NCI-H748 treated with DMSO at 0.1 percent for 48 hours (cell line): ENCODE results near the gene CCL16.

Source experiments
- DNase-seq: peaks from one replicate; lab custom pipeline; 2025; lab: John Stamatoyannopoulos, UW

The CCL16 gene

DNA sequence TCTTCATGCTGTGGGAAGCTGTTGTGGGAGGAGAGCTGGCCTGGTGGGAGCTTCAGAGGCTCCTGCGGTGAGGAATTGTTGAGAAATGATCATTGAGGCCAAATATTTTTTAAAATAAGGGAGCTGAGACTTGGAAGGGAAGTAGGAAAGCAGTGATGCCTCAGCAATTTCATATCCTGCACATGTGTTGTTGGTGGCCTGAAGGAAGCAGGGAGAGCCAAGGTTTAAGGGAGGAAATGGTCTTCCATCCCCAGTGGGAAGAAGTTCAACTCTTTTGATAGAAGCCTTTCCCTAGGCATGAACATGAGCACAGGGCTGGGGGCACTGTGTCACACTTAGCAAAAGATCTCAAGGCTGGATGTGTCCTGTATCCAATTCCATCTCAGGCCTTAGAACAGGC lies 5.3 kb upstream of the CCL16 start, which contains the start of gene CCL14:
Gene CCL14, minus strand, starts transcription at position 87 of the 400 bp plus-strand sequence. Its CDS starts 80 bp downstream, at position 7.
- DNase-seq, result no peak

DNA sequence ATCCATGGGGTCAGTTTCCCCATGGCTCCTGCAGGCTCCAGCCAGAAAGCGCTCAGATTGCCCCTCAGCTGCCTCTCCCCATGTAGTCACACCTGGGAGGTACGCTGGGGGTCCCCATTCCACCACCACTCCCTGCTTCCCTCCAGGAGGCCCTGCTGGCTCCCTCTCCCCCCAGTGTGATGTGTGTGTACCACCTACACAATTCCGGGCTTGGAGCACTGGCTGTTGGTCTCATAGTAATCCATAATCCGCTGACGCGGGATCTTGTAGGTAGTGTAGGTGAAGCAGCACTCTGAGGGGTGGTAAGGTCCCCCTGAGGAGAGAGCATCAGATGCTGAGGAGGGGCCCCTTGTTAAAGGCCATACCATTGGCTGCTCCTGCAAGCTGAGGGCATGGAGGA lies 2.8 kb upstream of the CCL16 start:
- no peak for DNase-seq

DNA sequence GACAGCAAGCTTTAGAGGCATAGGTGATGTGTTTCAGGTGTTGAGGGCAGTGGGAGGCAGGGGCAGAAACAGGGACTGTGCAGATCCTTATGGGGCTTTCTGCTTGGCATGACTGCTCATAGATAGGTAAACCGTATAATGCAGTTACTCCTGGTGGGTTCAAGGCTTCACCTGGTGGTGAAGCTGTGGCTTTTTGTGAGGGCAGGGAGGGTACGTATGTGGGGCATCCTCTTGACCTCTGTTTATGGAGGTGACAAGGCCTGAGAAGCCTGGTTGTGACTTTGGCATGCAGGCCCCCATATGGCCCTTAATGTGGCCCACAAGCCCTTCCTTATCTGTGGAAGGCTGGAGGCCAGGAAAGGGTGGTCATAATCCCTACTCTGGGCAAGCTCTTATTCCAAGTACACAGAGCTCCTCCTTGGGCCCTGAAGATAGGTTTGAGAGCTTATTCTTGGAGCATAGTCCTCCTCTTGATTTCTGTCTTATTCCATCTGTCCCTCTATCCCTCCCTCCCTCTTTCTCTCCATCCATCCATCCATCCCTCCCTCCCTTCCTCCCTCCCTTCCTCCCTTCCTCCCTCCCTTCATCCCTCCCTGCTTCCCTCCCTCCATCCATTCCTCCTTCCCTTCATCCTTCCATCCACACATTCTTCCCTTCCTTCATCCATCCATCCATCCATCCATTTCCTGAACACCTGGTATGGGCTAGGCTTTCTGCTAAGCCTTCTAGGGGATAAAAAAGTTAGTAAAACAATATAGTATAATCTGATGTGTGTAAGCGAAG lies 1.3 kb upstream of the CCL16 start:
- no peak for DNase-seq

DNA sequence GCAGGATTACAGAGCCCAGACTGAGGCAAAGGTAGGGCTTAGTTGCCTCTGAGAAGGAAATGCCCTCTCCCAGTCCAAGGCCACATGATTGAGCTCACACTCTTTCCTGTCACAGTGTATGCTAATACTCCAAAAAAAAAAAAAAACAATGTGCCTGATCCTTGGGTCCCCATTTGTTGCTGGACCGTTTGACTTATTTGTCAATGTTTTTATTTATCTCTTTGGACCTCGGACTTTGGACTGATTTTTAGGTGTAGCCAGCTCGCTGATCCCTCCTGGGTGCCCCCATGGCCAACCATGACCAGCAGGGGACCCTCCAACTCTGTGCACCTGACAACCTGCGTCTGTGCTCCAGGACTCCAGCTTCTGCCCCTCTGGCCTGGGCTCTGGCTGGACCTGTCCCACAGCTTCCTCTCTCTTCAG lies 622 bp upstream of the CCL16 start:
- DNase-seq, result no peak

DNA sequence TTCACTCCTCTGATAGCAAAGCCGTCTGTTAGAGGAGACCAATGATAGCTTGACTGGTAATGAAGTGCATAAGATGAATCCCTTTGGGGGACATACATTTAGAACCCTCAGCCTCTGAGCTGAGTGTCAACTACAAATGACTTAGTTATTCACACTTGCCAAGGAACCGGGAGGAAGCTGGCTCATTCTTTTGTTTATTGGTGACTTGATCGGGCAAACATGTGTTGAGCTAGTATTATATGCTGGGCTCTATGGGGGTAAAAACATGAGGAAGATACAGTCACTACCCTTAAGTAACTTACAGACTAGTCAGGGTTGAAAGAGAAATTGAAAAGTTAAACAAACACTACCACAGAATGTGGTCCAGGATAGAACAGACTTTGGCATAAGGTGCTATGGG lies 3.0 kb downstream of the CCL16 start:
- no peak for DNase-seq

DNA sequence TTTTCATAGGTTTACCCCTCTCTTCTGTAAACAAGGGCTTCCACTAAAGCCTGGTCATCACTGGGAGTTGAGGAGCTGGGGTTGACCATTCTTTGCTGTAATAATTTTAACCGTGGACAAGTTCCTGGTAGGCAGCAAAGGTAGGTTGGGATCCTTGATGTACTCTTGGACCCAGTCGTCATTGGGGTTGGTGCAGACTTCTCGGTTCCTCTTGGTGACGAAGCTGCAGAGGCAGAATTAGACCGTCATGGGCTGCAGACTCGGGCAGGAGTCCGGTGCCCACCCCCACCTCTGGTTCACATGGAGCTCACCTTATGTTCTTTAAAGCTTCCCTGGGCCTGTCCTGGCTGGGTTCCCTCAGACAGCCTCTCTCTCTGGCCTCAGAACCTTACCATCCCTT lies 3.8 kb downstream of the CCL16 start:
- no peak for DNase-seq

DNA sequence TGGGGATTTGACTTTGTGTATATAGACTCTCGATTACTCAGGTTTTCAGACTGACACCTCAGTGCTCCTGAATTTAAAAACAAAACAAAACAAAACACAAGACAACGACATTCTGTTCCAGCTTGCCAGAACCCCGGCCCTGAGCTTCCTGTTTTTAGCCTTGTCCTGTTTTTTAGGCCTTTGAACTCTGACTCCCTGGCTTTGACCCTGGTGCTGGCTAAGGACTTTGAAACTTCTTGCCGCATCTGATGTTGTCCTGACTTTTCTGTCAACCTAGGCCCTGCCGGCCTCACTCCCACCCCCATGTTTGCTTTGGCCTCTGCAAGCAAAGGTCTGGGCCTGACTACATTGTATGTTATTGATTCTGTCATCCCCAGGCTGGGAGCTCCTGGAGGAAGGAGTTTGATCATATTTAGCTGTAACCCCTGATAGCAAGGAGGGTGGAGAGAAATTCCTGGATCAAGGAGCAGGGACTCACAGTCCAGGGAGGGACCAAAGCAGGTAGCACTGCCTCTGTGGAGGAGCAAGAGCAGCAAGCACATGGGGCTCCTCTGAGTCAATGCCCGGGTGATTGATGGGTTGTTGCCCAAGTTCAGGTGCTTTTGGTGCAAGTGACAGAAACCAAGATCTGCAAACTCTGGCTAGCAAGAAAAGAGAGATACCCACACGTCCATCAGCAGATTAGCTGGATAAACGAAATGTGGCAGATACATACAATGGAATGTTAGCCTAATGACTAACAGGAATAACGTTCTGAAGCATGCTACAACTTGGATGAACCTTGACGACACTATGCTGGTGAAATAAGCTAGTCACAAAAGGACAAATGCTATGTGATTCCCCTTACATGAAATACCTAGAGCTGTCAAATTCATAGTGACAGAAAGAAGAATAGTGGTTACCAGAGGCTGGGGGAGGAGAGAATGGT lies 7.7 kb downstream of the CCL16 start:
- DNase-seq, result no peak

DNA sequence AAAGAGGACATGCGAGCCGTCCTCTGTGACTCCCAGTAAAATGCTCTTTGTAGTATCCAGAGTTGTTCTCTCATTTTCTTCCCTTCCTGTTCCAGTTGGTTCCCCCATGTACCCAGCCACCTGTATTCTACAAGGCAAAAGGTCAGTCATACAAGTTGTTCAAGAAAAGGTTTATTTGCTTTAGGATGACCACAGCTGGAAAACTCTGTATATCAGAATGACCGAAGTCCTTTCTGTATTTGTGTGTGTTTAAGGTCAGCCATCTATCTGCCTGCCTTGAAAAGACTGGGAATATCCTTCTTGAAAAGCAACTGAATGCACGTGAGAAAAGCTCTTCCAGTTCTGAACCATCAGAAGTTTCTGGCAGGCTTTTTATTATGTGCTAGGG lies 8.4 kb downstream of the CCL16 start:
- DNase-seq, result no peak

DNA sequence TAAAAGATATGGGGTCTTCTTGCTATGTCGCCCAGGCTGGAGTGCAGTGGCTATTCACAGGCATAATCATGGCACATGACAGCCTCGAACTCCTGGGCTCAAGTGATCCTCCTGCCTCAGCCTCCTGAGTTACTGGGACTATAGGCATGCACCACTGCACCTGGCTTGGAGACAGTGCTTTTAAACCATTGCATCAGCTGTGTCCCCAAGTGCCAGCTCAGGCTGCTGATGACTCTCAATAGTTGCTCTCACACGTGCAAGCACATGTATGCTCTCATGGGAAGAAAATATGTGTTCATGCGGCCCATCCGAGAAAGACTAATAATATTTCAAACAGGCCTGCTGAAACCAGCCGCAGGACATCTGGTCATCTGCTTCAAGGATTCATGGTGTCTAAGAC lies 8.8 kb downstream of the CCL16 start:
- no peak for DNase-seq

DNA sequence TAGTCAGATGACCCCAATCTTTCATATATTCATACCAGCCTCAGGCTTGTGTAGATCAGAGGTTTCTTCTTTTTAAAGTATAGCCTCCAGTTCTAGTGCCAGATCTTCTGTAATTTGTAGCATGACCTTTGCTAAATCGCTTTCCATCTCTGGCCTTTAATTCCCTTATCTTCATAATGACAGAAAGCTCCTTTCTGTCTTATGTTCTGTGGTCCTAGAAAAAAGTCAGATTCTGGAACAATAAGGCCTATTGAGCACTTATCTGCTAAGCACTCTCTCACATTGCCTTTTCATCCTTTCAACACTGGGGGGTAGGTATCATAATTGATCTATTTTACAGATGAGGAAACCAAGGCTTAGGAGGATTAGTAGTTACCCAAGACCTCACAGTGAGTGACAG lies 9.2 kb downstream of the CCL16 start:
- DNase-seq, result no peak

DNA sequence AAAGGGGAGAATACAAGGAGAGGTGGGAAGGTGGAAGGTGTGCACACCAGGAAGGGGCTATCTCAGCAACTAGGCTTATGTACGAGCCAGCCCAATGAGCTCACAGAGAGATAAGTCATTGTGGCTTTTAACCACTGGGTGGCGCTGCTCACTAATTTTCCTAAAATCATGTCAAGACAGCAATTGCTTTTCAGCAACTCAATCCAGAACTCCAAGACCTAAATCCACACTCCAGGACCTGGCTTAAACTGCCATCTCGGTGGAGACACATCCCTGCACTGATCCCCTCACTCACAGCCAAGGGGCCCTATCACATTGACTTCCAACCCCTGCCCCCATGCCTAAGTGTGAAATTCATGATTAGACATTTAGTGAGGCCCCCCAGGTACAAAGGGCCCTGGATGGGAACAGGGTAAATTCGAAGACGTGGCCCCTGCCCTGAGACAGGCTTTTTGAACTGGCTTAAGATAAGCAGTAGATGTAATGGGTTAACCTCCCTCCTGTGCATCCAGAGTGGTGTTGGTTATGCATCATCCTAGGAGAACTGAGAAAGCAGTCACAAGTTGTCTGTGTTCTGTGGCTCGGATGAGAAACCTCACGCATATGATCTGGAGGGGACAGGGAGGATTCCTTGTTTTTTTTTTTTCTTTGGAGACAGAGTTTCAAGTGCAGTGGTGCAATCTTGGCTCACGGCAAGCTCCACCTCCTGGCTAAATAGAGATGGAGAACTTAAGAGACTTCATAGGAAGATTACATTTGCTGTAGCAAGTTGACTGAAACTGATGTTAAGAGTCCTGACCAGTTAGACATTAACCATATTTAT lies 11.5 kb downstream of the CCL16 start:
- DNase-seq, result peak; percentile 57

DNA sequence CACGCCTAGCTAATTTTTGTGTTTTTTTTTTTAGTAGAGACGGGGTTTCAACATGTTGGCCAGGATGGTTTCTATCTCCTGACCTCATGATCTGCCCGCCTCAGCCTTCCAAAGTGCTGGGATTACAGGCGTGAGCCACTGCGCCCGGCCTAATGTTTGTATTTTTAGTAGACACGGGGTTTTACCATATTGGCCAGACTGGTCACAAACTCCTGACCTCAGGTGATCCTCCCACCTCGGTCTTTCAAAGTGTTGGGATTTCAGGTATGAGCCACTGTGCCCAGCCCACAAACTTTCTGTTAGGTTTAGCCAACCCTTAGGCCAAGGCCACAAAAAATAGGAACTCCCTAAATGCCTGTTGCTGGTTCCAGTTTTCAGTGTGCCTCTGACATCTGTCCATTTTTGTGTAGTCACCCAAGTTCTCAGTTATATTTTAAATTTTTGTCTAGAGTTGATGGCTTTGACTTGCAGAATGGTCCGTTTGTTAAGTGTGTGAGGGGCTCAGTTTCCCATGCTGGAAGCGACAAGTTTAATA lies 12.7 kb downstream of the CCL16 start:
- DNase-seq, result no peak

DNA sequence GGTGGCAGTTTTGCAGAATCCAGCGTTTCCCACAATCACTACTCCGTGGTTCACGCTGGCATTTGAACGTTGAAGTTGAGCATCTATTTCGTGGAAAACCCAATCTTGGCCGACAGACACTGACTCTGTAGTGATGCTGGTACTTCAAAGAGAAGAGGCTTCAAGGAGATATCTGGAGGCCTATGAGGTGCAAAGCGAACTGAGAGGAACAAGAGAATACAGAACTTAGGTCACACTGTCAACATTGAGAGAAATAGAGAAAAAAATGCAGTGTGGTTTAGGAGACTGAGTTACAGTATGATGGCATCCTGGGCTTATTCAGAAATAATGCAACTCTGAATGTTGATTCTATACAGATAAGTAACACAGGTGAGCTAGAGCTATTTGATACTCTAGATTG lies 16.0 kb downstream of the CCL16 start:
- DNase-seq, result no peak

DNA sequence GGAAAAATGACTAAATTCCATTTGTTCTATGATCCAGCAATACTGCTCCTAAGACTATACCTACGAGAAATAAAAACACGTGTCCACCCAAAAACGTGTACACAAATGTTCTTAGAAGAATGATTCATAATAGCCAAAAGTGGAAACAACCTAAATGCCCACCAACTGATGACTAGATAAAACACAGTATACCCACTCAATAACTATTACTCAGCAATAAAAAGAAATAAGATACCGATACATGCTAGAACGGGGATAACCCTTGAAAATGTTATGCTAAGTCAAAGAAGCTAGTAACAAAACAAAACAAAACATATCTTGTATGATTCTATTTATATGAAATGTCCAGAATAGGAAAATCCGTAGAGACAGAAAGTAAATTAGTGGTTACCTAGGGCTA lies 17.6 kb downstream of the CCL16 start:
- DNase-seq, result no peak

DNA sequence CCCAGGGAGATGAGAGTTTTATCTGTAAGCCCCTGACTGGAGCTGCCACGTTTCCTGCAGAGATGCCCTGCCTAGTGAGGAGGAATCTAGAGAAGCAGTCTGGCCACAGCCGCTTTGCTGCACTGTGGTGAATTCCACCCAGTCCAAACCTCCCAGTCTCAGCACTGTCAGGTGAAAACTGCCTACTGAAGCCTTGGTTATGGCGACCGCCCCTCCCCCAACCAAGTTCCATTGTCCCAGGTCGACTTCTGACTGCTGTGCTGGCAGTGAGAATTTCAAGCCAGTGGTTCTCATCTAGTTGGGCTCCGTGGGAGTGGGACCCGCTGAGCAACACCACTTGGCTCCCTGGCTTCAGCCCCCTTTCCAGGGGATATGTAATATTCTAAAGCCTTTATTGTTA lies 27.6 kb downstream of the CCL16 start:
- no peak for DNase-seq

DNA sequence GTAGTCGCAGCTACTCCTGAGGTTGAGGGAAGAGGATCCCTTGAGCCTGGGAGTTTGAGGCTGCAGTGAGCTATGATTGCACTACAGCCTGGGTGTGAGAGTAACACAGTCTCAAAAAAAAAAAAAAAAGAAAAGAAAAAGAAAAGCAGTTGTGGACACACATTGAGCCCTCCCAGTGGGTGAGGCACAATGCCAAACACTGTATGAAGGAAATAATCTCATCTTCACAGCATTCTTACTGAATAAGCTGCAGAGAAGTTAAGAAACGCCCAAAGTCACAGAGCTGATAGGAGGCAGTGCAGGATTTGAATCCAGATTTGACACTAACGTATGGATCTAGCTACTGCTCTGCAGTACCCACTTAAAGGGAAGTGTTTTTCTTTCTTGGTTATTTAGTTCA lies 31.9 kb downstream of the CCL16 start:
- no peak for DNase-seq

DNA sequence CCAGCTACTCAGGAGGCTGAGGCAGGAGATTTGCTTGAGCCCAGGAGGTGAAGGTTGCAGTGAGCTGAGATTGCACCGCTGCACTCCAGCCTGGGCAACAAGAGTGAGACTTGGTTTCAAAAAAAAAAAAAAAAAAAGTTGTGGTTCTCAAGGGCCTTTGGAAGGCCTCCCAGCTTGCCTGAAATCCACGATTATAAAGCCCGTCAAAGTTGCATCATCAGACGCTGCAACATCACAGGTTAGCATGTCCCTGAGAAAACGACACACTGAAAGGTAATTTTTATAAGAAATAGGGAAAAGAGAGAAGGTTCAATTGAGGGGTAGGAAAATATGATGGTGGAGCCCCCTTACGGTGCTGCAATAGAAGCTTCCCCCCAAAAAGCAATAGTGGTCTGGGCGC lies 33.2 kb downstream of the CCL16 start:
- DNase-seq, result no peak

DNA sequence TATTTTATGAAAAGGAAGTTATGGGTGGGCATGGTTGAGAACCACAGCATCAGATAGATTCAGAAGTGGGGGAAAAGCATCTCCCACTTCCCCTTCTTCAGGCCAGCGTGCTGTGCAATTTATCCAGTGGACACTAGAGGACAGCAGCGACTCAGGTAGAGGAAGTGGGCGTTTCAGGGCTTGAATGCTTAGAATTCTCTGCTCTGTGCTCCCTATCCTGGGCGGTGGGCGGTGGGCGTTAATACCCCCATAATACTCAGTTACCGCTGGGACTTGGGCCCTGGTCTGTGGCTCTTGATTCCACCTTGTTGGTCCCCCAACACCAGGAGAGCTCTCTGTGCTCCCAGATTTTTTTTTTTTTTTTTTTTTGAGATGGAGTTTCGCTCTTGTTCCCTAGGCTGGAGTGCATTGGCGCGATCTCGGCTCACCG lies 34.1 kb downstream of the CCL16 start:
- DNase-seq, result peak; percentile 36

DNA sequence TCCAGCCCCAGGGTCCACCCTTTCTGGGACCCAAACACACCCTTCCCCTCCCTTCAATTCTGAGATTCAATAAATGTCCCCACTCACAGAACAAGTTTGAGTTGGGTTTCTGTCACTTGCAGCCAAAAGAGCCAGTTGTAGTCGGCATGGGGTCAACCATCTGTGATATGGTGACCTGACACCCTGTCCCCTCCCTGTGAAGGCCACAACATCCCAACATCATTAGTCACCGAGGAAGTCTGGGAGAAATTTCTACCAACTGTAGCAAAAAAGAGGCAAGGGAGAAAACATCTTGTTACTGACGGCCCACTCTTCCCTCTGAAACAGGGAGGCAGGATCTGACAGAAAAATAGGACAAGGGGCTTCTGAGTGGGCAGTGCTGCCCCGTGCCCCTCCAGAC lies 37.1 kb downstream of the CCL16 start:
- DNase-seq, result no peak

DNA sequence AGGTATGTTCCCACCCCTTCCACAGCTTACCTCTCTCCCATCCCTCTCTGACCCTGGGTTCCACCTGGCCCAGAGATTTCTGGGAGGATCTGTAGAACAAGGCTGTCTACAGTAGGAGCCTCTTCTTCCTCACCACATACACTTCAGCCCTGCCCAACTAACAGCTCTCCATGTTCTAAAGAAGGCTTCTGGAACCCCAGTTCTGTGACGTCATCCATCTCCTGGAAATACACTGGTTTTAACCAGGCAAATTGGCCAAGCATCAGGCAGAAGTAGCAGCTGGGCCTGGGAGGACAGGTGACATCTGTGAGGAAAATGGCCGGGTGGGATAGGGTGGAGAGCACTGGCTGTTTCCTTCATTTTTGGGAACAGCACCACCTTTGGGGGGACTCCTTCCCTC lies 37.8 kb downstream of the CCL16 start, which contains the start of gene LYZL6:
Gene LYZL6, minus strand, starts transcription at position 177 of the 400 bp plus-strand sequence. CDS start 4,357 bp downstream, outside the sequence.
- DNase-seq, result no peak

DNA sequence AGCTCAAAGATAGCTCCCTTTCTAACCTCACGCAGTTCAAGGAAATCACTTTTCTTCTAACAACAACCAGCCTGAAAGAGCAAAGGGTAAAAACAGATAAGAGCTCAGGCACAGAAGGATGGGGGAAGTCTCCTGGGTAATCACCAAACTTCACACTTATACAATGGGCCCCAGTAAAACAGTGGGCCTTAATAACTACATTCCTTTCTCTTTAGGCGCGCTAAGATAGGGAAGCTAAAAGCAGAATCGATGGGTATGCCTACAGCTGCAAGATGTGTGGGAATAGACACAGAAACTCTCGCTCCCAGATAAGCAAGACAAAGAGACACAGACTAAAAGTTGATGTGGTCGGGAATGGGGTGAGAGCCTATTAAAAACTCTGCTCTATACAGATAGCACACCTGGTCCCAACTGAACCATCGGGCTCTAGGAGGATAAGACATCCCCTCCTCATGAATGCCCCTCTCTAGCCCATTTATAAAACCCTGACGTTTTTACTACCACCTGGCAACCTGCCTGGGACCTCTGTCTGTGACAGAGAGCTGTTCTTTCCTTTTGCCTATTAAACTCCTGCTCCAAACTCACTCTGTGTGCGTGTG lies 38.6 kb downstream of the CCL16 start:
- DNase-seq, result no peak
